ENCODE results near the gene CYP26B1. TPM values are rescaled to one million over a fixed set of nuclear protein-coding genes. Genes with fewer than 3 reads are reported as not detected.

The CYP26B1 gene
- total RNA-seq, 1 experiment from 2014 or later = 0.42 TPM

- TF ChIP-seq ESRRA (CRISPR knock-in tag; IDR thresholded peaks at IDR 0.05; ENCODE audit: borderline replicate concordance) = no peak
- TF ChIP-seq ATF2 (CRISPR knock-in tag; IDR thresholded peaks at IDR 0.05; ENCODE audit: borderline replicate concordance, low read depth) = no peak
- no peak for TF ChIP-seq ZNF232 (CRISPR knock-in tag; IDR thresholded peaks at IDR 0.05)
These were observed 57.4 kb downstream of the CYP26B1 start (continued) for GRCh38 chr2:72090271-72090720.

- DNase-seq (ENCODE audit: low spot score) (no peak), ATAC-seq (no peak)
- ChIA-PET CTCF (no interaction called here), POLR2A (no interaction called here)
- Mint-ChIP-seq H3K27ac (no peak overlapping the region), H3K4me1 (peaks cover 9% of the 10 kb centered on the region), H3K9me3 (peaks cover 8% of the 10 kb centered on the region; the same call in 1 of the 2 replicates), H3K4me3 (no peak overlapping the region), H3K27me3 (ENCODE audit: low read depth) (peaks cover 2% of the 10 kb centered on the region; the same call in 1 of the 2 replicates), H3K36me3 (no peaks in the 10 kb centered on the region)
- TF ChIP-seq ZNF671 (CRISPR knock-in tag; IDR thresholded peaks at IDR 0.05) = no peak
- no peak for TF ChIP-seq FOXK1 (CRISPR knock-in tag; IDR thresholded peaks at IDR 0.05)
- no peak for TF ChIP-seq ATF3 (CRISPR knock-in tag; conservative IDR thresholded peaks at IDR 0.05)
- no peak for TF ChIP-seq PRRX2 (CRISPR knock-in tag; IDR thresholded peaks at IDR 0.05)
- no peak for TF ChIP-seq CTCF (IDR thresholded peaks at IDR 0.05)
- no peak for TF ChIP-seq CREM (CRISPR knock-in tag; IDR thresholded peaks at IDR 0.05)
- no peak for TF ChIP-seq TP53 (CRISPR knock-in tag; IDR thresholded peaks at IDR 0.05)
- TF ChIP-seq IRF1 (CRISPR knock-in tag; IDR thresholded peaks at IDR 0.05) = no peak
- TF ChIP-seq ERG (CRISPR knock-in tag; IDR thresholded peaks at IDR 0.05) = no peak
- no peak for TF ChIP-seq TEAD1 (CRISPR knock-in tag; IDR thresholded peaks at IDR 0.05)
These were observed 58.1 kb downstream of the CYP26B1 start for GRCh38 chr2:72089537-72089936.

GRCh38 chr2:72089028-72089427 is 58.6 kb downstream of the CYP26B1 start:
- DNase-seq (ENCODE audit: low spot score) = no peak
- Mint-ChIP-seq H3K27me3 (ENCODE audit: low read depth) (peaks cover 2% of the 10 kb centered on the region; the same call in 1 of the 2 replicates), H3K27ac (no peak overlapping the region), H3K9me3 (peaks cover 8% of the 10 kb centered on the region; the same call in 1 of the 2 replicates), H3K36me3 (no peaks in the 10 kb centered on the region), H3K4me3 (no peak overlapping the region), H3K4me1 (peaks cover 9% of the 10 kb centered on the region)
- no peak for ATAC-seq
- POLR2A ChIA-PET = no interaction called here
- CTCF ChIA-PET = no interaction called here
- no peak for TF ChIP-seq ZBTB21 (CRISPR knock-in tag; IDR thresholded peaks at IDR 0.05; ENCODE audit: borderline replicate concordance)
- no peak for TF ChIP-seq USF1 (CRISPR knock-in tag; IDR thresholded peaks at IDR 0.05)
- no peak for TF ChIP-seq SMAD4 (CRISPR knock-in tag; IDR thresholded peaks at IDR 0.05)
- no peak for TF ChIP-seq ELF4 (CRISPR knock-in tag; IDR thresholded peaks at IDR 0.05; ENCODE audit: low read depth)
- no peak for TF ChIP-seq GTF2I (CRISPR knock-in tag; conservative IDR thresholded peaks at IDR 0.05)
- no peak for TF ChIP-seq IRF1 (CRISPR knock-in tag; IDR thresholded peaks at IDR 0.05)
- no peak for TF ChIP-seq IRF2 (CRISPR knock-in tag; IDR thresholded peaks at IDR 0.05; ENCODE audit: borderline replicate concordance, low read depth)
- no peak for TF ChIP-seq ESRRA (CRISPR knock-in tag; IDR thresholded peaks at IDR 0.05; ENCODE audit: borderline replicate concordance)
- TF ChIP-seq STAT6 (CRISPR knock-in tag; conservative IDR thresholded peaks at IDR 0.05; ENCODE audit: low read depth) = no peak
- no peak for TF ChIP-seq E2F5 (CRISPR knock-in tag; IDR thresholded peaks at IDR 0.05)

Data from WTC11 (cell line).